WTC11 (cell line): ENCODE data around the gene AMBRA1. TPM values are rescaled to one million over a fixed set of nuclear protein-coding genes. Genes with fewer than 3 reads are reported as not detected.
A peak's percentile ranks its signal among the peaks of the same experiment; 100 is the strongest.

Experiments
- ATAC-seq: fragments of 200-7000 bp; cut with Tn5 transposase; 2 replicates; pipeline ENCODE4 v1.10.0; 2021; ENCODE audit warnings: mild to moderate bottlenecking, moderate library complexity
- CTCF ChIA-PET: fragments of 300-600 bp; sonication (Branson Sonifier 250); formaldehyde crosslinking; loops from one replicate; lab custom pipeline; 2021; ENCODE audit warnings: antibody characterized with exemption; lab: Charles Lee
- POLR2A ChIA-PET: fragments of 350-600 bp; sonication (Branson Sonifier 250); formaldehyde crosslinking; loops from one replicate; lab custom pipeline; 2021; ENCODE audit warnings: antibody characterized with exemption; lab: Charles Lee
- DNase-seq: peaks from one replicate; pipeline ENCODE4 v3.0.0; 2021; ENCODE audit warnings: low spot score
- H3K27ac Mint-ChIP-seq: 2 replicates; pipeline ENCODE4 v1.8.0; 2021; ENCODE audit warnings: mixed read lengths
- H3K27me3 Mint-ChIP-seq: 2 replicates; pipeline ENCODE4 v1.8.0; 2021; ENCODE audit warnings: low read depth, mild to moderate bottlenecking, moderate library complexity, mixed read lengths
- H3K36me3 Mint-ChIP-seq: 2 replicates; pipeline ENCODE4 v1.8.0; 2021; ENCODE audit warnings: mixed read lengths
- H3K4me1 Mint-ChIP-seq: 2 replicates; pipeline ENCODE4 v1.8.0; 2022; ENCODE audit warnings: mixed read lengths
- H3K4me3 Mint-ChIP-seq: 2 replicates; pipeline ENCODE4 v1.8.0; 2021; ENCODE audit warnings: mild to moderate bottlenecking, moderate library complexity, mixed read lengths
- H3K9me3 Mint-ChIP-seq: 2 replicates; pipeline ENCODE4 v1.8.0; 2021; ENCODE audit warnings: mixed read lengths
- CREM ChIP-seq: sonication (generic); formaldehyde crosslinking; IDR thresholded peaks from 2 replicates; pipeline ENCODE4 v1.8.1; 2022; ENCODE audit warnings: mild to moderate bottlenecking, missing genetic modification reagents, moderate library complexity
- CTCF ChIP-seq: fragments of 200-600 bp; IDR thresholded peaks from 2 replicates; pipeline ENCODE4 v1.8.0; 2022; ENCODE audit warnings: antibody characterized with exemption
- FOXJ3 ChIP-seq: sonication (generic); formaldehyde crosslinking; IDR thresholded peaks from 2 replicates; pipeline ENCODE4 v1.9.0; 2021; ENCODE audit warnings: missing genetic modification reagents, mild to moderate bottlenecking, borderline replicate concordance
- FOXP1 ChIP-seq: sonication (generic); formaldehyde crosslinking; IDR thresholded peaks from 2 replicates; pipeline ENCODE4 v1.8.0; 2022; ENCODE audit warnings: missing genetic modification reagents, mild to moderate bottlenecking, moderate library complexity, borderline replicate concordance
- GRHL2 ChIP-seq: fragments of 250-450 bp; sonication (Bioruptor Pico); IDR thresholded peaks from 2 replicates; pipeline ENCODE4 v1.8.0; 2022; ENCODE audit warnings: mild to moderate bottlenecking, moderate library complexity; ENCODE audit not compliant: insufficient replicate concordance, severe bottlenecking
- KAT7 ChIP-seq: sonication (generic); formaldehyde crosslinking; IDR thresholded peaks from 2 replicates; pipeline ENCODE4 v1.8.1; 2023; ENCODE audit warnings: missing genetic modification reagents, mild to moderate bottlenecking, borderline replicate concordance
- OVOL2 ChIP-seq: fragments of 250-450 bp; sonication (Bioruptor Pico); IDR thresholded peaks from 2 replicates; pipeline ENCODE4 v1.9.0; 2021; ENCODE audit warnings: mild to moderate bottlenecking, borderline replicate concordance
- SP1 ChIP-seq: sonication (generic); formaldehyde crosslinking; conservative IDR thresholded peaks from 2 replicates; pipeline ENCODE4 v1.8.1; 2022; ENCODE audit warnings: missing genetic modification reagents
- ZNF232 ChIP-seq: sonication (generic); formaldehyde crosslinking; IDR thresholded peaks from 2 replicates; pipeline ENCODE4 v1.8.0; 2022; ENCODE audit warnings: mild to moderate bottlenecking, missing genetic modification reagents
- microRNA-seq: library from miRNA; unstranded; fragments of <30 nt; microRNA quantifications from one replicate; pipeline ENCODE4 v1.2.0, GENCODE V29; 2022; ENCODE audit warnings: borderline number of aligned reads
- total RNA-seq: library from RNA; stranded (reverse); gene quantifications from 3 replicates; pipeline ENCODE4 v1.2.3, GENCODE V29; 2021
- TF ChIP-seq, protein P1 (sequence below): fragments of 250-450 bp; sonication (Bioruptor Pico); IDR thresholded peaks from 2 replicates; pipeline ENCODE4 v1.9.0; 2021; ENCODE audit warnings: moderate library complexity, mild to moderate bottlenecking, inconsistent platforms, borderline replicate concordance

Gene AMBRA1
- total RNA-seq, 1 experiment from 2014 or later: 35.0 TPM

DNA sequence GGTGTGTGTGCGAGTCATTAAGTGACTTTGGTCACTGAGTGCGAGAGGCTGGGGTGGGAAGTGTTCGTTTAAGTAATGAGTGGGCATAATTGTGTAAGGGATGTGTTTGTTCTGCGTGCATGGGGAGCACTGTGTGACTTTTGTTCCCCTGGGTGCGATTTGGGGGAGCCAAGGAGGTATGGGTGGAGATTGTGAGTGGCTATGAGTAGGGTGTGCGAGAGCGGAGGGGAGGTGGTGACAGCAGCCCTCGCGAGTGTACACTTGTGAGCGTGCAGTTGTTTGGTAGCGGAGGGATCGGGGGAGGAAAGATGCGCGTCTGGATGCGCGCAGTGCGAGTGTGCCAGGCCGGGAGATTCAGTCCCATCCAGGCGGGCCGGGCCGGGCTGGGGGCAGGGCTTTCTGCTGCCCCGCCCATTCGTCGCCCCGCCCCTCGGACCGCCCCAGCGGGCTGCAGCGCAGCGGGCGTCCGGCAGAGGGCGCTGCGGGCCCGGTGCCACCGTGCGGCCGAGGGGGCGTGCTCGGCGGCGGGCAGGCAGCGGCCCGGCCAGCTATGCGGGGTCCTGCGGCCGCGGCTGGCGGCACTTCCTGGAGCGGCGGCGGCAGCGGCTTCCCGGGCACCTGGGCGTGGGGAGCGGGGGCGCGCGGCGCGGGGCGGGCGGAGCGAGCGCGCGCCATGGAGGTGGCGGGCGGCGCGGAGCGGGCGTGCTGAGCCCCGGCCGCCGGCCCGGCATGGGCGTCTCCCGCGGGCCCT is 246.8 kb downstream of the AMBRA1 start, which contains the start of gene DGKZ:
Gene DGKZ (plus strand): TSS at position 578 of the 751 bp plus-strand sequence. CDS start 197 bp downstream, outside the sequence.
- Mint-ChIP-seq H3K36me3 (no peaks in the 10 kb centered on the region), H3K9me3 (no peaks in the 10 kb centered on the region), H3K27ac (no peak within 1 kb of the TSS; the same call in 1 of the 2 replicates), H3K4me1 (peaks cover 86% of the 10 kb centered on the region), H3K4me3 (peak within 1 kb of the TSS; percentile 77), H3K27me3 (peaks cover 11% of the 10 kb centered on the region)
- ATAC-seq (peak; percentile 77), DNase-seq (peak; percentile 81)
- TF ChIP-seq FOXJ3 (CRISPR knock-in tag) (no peak), KAT7 (peak; percentile 67; the same call in 1 of the 2 replicates), GRHL2 (CRISPR knock-in tag) (no peak), ZNF232 (0 out of 2 replicates have a peak, but pooled peaks have one; percentile 30), CREM (peak; percentile 48; the same call in 1 of the 2 replicates), CTCF (peak; percentile 80), FOXP1 (CRISPR knock-in tag) (0 out of 2 replicates have a peak, but pooled peaks have one; percentile 45), OVOL2 (CRISPR knock-in tag) (no peak), SP1 (peak; percentile 98)
- TF ChIP-seq, protein P1, sequence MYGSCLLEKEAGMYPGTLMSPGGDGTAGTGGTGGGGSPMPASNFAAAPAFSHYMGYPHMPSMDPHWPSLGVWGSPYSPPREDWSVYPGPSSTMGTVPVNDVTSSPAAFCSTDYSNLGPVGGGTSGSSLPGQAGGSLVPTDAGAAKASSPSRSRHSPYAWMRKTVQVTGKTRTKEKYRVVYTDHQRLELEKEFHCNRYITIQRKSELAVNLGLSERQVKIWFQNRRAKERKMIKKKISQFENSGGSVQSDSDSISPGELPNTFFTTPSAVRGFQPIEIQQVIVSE: no peak
- ChIA-PET CTCF (interaction anchor here (0.6 to 6.6 kb wide), 16 partner anchors 8 to 247 kb away, joined by 3 to 43 read pairs (median 4); partner anchors contain the start of gene AMBRA1), POLR2A (interaction anchor here (0.5 to 2.7 kb wide), 4 partner anchors 8 to 104 kb away, joined by 3 to 6 read pairs (median 4); no protein-coding TSS in a partner anchor)

Small RNAs within 50 kb of the gene (microRNA-seq; reads per million reads assigned to microRNA genes)
- gene MIR3160-1: not detected
- not detected for gene MIR3160-2
- gene MIR4688: not detected

Other genes with a start within 250 kb of the AMBRA1 start
- gene DGKZ, start 246.6 kb downstream of the AMBRA1 start, total RNA-seq: 107 to 139 TPM (median 115 TPM) in 3 replicates
- gene MDK, start 212.4 kb downstream of the AMBRA1 start, total RNA-seq: 560 to 611 TPM (median 602 TPM) in 3 replicates
- 0.62 to 0.85 TPM (median 0.62 TPM) in 3 replicates for gene CHRM4, start 202.2 kb downstream of the AMBRA1 start, total RNA-seq
- 4.4 to 5.6 TPM (median 5.2 TPM) in 3 replicates for gene HARBI1, start 23.2 kb upstream of the AMBRA1 start, total RNA-seq
- gene ATG13, start 23.5 kb upstream of the AMBRA1 start, total RNA-seq: 73.4 to 85.4 TPM (median 81.7 TPM) in 3 replicates
- gene ARHGAP1, start 106.6 kb upstream of the AMBRA1 start, total RNA-seq: 45.1 to 53.0 TPM (median 45.9 TPM) in 3 replicates
- 13.3 to 16.0 TPM (median 15.2 TPM) in 3 replicates for gene ZNF408, start 107.0 kb upstream of the AMBRA1 start, total RNA-seq
- gene F2, start 125.2 kb upstream of the AMBRA1 start, total RNA-seq: 0.50 to 0.82 TPM (median 0.73 TPM) in 3 replicates